Mucosa of rectum (tissue), 2 donors: Measurements from ENCODE around the gene SH3PXD2B.
A peak's percentile ranks its signal among the peaks of the same experiment; 100 is the strongest.

Source experiments
- H3K27ac ChIP-seq, 2 donors: one replicate each; pipeline ENCODE4 v1.7.0; 2013; ENCODE audit warnings: inconsistent platforms in 2 of 2, low read depth in 2 of 2, low read length in 2 of 2
- H3K27me3 ChIP-seq, 2 donors: one replicate each; pipeline ENCODE4 v1.7.0; 2013; ENCODE audit warnings: low read length in 2 of 2; ENCODE audit not compliant: control insufficient read depth in 2 of 2, insufficient read depth in 2 of 2
- H3K36me3 ChIP-seq, 2 donors: one replicate each; pipeline ENCODE4 v1.7.0; 2013; ENCODE audit warnings: low read length in 2 of 2; ENCODE audit not compliant: control insufficient read depth in 2 of 2, insufficient read depth in 2 of 2
- H3K4me1 ChIP-seq, 2 donors: one replicate each; pipeline ENCODE4 v1.7.0; 2013; ENCODE audit warnings: low read length in 2 of 2, mild to moderate bottlenecking in 1 of 2; ENCODE audit not compliant: control insufficient read depth in 2 of 2, insufficient read depth in 2 of 2
- H3K4me3 ChIP-seq, 2 donors: one replicate each; pipeline ENCODE4 v1.7.0; 2013; ENCODE audit warnings: low read length in 2 of 2
- H3K9ac ChIP-seq, 2 donors: one replicate each; pipeline ENCODE4 v1.7.0; 2013; ENCODE audit warnings: low read length in 2 of 2, low read depth in 1 of 2, mild to moderate bottlenecking in 1 of 2
- H3K9me3 ChIP-seq, 2 donors: one replicate each; pipeline ENCODE4 v1.7.0; 2013; ENCODE audit warnings: low read length in 2 of 2; ENCODE audit not compliant: control insufficient read depth in 2 of 2
- donor health status: healthy.
- donor health status: Normal muscosa, but diverticular disease.

The SH3PXD2B gene

DNA sequence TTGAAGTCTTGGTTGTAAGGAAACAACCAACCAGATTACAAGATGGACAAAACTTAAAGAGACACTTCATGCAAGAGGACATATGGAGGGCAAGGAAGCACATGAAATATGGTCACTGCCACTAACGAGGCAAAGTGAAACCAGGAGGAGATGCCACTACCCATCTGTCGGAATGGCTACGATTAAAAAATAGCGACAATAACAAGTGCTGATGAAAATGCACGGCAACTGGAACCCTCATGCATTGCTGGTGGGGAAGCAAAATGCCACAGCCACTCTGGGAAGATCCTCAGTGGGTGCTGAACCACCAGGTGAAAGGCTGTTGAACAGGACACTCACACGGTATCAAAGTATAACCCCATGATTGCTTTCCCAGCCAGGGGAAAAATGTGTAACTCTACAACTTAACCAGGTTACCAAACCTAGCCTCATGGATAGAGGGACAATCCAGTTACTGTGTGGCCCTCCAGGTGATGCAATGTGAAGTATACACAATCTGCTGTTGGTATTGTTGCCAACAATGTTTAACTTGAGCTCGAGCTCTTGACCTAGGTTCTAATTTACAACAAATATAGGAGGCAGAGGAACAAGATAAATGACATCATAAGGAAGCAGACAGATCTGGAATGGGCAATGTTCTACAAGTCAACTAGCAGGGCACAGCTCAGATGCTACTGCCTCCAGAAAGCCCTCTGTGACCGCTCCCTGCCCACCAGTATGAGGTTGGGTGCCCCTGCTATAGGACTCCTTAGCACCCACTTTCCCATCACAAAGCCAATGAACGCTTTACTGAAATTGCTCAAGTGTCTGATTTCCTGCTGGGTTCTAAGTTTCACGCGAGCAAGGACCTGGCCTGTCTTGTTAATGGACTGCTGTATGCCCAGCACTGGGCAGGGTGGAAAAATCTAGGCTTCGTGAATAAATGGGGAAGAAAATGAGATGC is 25.8 kb downstream of the SH3PXD2B start:
- peak overlapping the region; percentile 70 to 75 for H3K27ac ChIP-seq
- no peak overlapping the region for H3K4me3 ChIP-seq
- no peaks in the 10 kb centered on the region for H3K9me3 ChIP-seq
- no peaks in the 10 kb centered on the region for H3K27me3 ChIP-seq
- no peak overlapping the region for H3K9ac ChIP-seq
- H3K36me3 ChIP-seq = peaks cover 0 to 3% of the 10 kb centered on the region in 2 donors
- H3K4me1 ChIP-seq = peaks cover 7 to 14% of the 10 kb centered on the region in 2 donors

DNA sequence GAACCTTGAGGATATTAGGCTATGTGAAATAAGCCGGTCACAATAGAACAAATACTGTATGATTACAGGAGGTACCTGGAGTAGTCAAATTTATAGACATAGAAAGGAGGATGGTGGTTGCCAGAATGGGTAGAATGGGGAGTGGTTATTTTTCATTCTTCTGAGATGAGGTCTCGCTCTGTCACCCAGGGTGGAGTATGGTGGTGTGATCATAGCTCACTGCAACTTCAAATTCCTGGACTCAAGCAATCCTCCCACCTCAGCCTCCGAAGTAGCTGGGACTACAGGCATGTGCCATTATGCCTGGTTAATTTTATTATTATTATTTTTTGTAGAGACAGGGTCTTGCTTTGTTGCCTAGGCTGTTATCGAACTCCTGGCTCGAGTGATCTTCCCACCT is 27.1 kb downstream of the SH3PXD2B start:
- Histone ChIP-seq H3K36me3 (peaks cover 0 to 1% of the 10 kb centered on the region in 2 donors), H3K27ac (peak overlapping the region in 1 of 2 donors; percentile 66), H3K4me3 (no peak overlapping the region), H3K27me3 (no peaks in the 10 kb centered on the region), H3K4me1 (peaks cover 7 to 14% of the 10 kb centered on the region in 2 donors), H3K9ac (no peak overlapping the region), H3K9me3 (no peaks in the 10 kb centered on the region)

GRCh38 chr5:172426086-172426485 is 28.2 kb downstream of the SH3PXD2B start:
- H3K36me3 ChIP-seq = peaks cover 0 to 5% of the 10 kb centered on the region in 2 donors
- H3K4me1 ChIP-seq = peaks cover 11 to 18% of the 10 kb centered on the region in 2 donors
- H3K27ac ChIP-seq = peak overlapping the region in 1 of 2 donors; percentile 66
- H3K27me3 ChIP-seq = no peaks in the 10 kb centered on the region
- no peak overlapping the region for H3K4me3 ChIP-seq
- no peaks in the 10 kb centered on the region for H3K9me3 ChIP-seq
- H3K9ac ChIP-seq = peak overlapping the region in 1 of 2 donors; percentile 8

DNA sequence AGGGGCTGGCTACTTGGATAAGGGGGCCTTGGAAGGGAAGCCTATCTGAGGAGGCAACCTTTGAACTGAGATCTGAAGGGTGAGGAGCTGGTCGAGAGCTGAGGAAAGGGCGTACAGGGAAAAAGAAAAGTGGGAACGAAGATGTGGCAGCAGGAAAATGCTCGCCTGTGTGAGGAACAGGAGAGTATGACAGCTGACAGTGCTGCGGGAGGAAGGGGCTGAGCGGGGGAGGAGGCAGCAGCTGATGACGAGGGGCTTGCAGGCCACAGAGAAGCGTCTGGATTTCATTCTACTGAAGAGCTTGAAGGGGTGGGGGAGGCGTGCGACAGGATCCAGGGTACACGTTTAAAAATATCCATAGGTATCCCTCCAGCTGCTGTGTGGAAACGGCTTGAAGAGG is 28.9 kb downstream of the SH3PXD2B start:
- Histone ChIP-seq H3K27me3 (no peaks in the 10 kb centered on the region), H3K4me1 (peaks cover 14 to 24% of the 10 kb centered on the region in 2 donors), H3K36me3 (peaks cover 0 to 5% of the 10 kb centered on the region in 2 donors), H3K27ac (peak overlapping the region; percentile 32 to 52), H3K4me3 (no peak overlapping the region), H3K9me3 (no peaks in the 10 kb centered on the region), H3K9ac (peak overlapping the region in 1 of 2 donors; percentile 9)

- Histone ChIP-seq H3K9ac (no peak overlapping the region), H3K27ac (peak overlapping the region in 1 of 2 donors; percentile 52), H3K4me1 (peaks cover 11 to 30% of the 10 kb centered on the region in 2 donors)
These were observed 29.5 kb downstream of the SH3PXD2B start for GRCh38 chr5:172424808-172425207.

GRCh38 chr5:172424111-172424490 is 30.2 kb downstream of the SH3PXD2B start:
- Histone ChIP-seq H3K27me3 (no peaks in the 10 kb centered on the region), H3K4me1 (peaks cover 14 to 35% of the 10 kb centered on the region in 2 donors), H3K27ac (no peak overlapping the region), H3K36me3 (peaks cover 0 to 5% of the 10 kb centered on the region in 2 donors), H3K9me3 (no peaks in the 10 kb centered on the region), H3K4me3 (no peak overlapping the region), H3K9ac (no peak overlapping the region)

More at GRCh38 chr5:172424808-172425207, 29.5 kb downstream of the SH3PXD2B start:
- H3K36me3 ChIP-seq = peaks cover 0 to 5% of the 10 kb centered on the region in 2 donors
- no peaks in the 10 kb centered on the region for H3K27me3 ChIP-seq
- no peaks in the 10 kb centered on the region for H3K9me3 ChIP-seq
- no peak overlapping the region for H3K4me3 ChIP-seq

DNA sequence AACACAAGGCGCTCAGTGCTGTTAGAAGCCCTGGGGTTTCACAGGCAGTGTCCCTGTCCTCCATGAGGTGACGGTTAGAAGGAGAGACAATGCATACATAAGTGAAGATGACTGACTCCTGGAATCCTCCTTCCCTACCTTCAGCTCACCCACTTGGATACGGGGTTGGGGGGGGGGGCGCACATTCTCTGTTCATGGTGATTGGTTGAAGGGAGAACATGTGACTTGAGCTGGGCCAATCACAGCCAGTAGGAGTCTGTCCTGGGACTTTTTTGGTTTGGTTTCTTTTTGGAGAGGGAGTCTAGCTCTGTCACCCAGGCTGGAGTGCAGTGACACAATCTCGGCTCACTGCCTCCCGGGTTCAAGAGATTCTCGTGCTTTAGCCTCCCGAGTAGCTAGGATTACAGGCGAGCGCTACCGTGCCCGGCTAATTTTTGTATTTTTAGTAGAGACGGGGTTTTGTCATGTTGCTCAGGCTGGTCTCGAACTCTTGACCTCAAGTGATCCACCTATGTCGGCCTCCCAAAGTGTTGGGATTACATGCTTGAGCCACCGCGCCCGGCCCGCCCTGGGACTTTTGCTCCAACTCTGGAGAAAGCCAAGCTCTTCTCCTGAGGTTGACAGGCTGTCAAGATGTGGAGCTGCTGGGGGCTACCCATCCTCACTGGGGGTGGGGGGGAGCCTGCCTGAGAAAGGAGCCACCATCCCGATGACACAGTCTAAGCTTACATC is 30.8 kb downstream of the SH3PXD2B start:
- Histone ChIP-seq H3K4me1 (peaks cover 19 to 41% of the 10 kb centered on the region in 2 donors), H3K27ac (no peak overlapping the region), H3K9me3 (no peaks in the 10 kb centered on the region), H3K36me3 (peaks cover 0 to 5% of the 10 kb centered on the region in 2 donors), H3K9ac (no peak overlapping the region), H3K4me3 (no peak overlapping the region), H3K27me3 (no peaks in the 10 kb centered on the region)

DNA sequence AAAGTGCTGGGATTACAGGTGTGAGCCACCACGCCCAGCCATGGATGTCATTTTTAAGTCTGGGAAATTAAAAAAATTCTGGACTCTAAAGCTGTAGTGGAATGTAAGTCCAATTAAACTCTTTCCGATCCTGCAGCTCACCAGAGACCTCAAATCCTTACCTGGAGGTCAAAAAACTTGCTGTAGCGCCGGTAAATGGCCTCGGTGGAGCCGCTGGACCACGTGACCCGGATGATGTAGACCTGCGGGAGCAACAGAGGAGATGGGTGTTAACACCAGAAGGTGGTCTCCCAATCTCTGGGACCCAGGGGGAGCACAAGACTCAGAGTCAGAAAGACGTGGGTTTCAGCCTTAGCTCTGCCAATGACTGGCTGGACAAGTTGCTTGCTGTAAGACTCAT is 32.1 kb downstream of the SH3PXD2B start:
- Histone ChIP-seq H3K4me1 (peaks cover 21 to 45% of the 10 kb centered on the region in 2 donors), H3K27me3 (no peaks in the 10 kb centered on the region), H3K27ac (no peak overlapping the region), H3K9ac (no peak overlapping the region), H3K9me3 (no peaks in the 10 kb centered on the region), H3K4me3 (no peak overlapping the region), H3K36me3 (peaks cover 0 to 5% of the 10 kb centered on the region in 2 donors)

GRCh38 chr5:172421020-172421419 is 33.3 kb downstream of the SH3PXD2B start:
- Histone ChIP-seq H3K9me3 (no peaks in the 10 kb centered on the region), H3K4me3 (peak overlapping the region in 1 of 2 donors; percentile 34), H3K27ac (peak overlapping the region; percentile 85 to 92), H3K36me3 (peaks cover 0 to 5% of the 10 kb centered on the region in 2 donors), H3K27me3 (no peaks in the 10 kb centered on the region), H3K4me1 (peaks cover 21 to 41% of the 10 kb centered on the region in 2 donors), H3K9ac (peak overlapping the region in 1 of 2 donors; percentile 41)
